ENCODE measurements around the gene BCL6.

DNA sequence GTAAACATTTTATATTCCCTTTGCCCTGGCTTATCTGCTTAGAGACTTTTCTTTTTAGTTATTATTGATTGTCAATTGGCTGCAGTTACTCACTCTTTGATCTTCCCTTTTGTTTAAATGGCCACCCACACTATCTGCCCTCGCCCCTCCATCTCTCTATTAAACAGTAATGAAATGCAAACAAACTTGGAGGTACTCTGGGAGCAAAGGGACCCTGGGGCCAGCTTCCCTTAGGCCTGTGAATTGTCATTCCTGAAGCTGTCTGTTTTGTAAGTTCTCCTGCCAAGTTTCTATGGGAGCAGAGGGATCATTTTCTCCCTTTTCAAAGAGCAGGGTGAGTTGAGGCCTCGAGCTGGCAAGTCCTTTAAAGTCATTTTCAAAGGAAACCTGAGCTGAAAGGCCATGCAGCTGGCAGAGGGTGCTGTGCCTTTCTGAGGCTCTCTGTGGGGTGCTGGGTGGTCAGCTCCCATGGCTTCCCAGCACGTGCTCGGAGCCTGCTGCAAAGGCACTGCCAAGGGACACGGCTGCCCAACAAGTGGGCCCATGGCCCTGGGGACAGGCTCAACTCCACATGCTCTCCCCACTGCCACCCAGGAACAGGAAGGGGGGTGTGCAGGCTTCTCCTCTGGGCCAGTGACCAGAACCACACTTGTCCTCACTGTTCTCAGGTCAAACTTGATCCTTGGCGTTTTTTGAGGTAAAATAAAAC, 25.5 kb downstream of the BCL6 start:
- TF ChIP-seq POLR2AphosphoS5 (IDR thresholded peaks at IDR 0.05; ENCODE audit: low read depth, low read length): no peak
- no peak for TF ChIP-seq TAF1 (IDR thresholded peaks at IDR 0.05; ENCODE audit: borderline replicate concordance, insufficient read depth, low read length)
- no peak for TF ChIP-seq REST (IDR thresholded peaks at IDR 0.05; ENCODE audit: insufficient read depth in 1 of 2, low read depth in 2 of 2, low read length in 2 of 2)
- TF ChIP-seq SIN3A (IDR thresholded peaks at IDR 0.05; ENCODE audit: borderline replicate concordance, insufficient read depth, low read length): no peak
- no peak for TF ChIP-seq FOXP2 (optimal IDR thresholded peaks at IDR 0.05; ENCODE audit: borderline replicate concordance, extremely low read depth, extremely low read length, insufficient read depth)

All from PFSK-1 (cell line).